Measurements from ENCODE around the gene CHRDL1.

CHRDL1 gene

GRCh38 chrX:110741213-110741796, 54.3 kb downstream of the CHRDL1 start:
- DNase-seq (ENCODE audit: low read depth), result no peak

DNA sequence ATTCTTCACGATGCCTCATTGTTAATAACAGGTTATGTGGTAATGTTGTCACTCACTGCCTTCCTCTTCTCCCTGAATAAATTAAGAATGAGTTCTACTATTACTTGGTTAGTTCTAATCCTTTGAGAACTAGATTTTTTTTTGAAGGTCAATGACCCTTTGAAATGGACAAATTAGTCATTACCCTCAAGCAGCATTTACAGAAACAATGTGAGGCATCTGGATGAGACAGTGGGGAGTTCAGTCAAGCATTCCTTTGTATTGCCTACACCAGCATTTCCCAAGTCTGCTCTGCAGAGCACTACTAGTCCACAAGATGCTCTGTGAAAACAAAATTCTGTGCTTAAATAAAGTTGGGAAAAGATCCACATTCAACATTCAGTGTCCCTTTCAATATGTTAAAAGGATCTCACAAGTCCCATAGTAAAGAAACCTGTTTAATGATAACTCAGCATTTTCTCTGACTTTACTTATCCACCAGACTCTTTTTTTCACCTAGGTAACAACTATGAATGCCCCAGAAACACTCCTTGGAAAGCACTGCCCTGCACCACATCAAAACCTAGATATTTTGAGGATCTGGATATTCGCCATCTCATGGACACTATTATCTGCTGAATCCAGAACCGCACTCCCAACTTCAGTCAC, 60.6 kb downstream of the CHRDL1 start:
- no peak for DNase-seq (ENCODE audit: low read depth)

GRCh38 chrX:110734271-110734670, 61.3 kb downstream of the CHRDL1 start:
- no peak for DNase-seq (ENCODE audit: low read depth)

GRCh38 chrX:110733166-110733565, 62.5 kb downstream of the CHRDL1 start:
- no peak for DNase-seq (ENCODE audit: low read depth)

- no peak for DNase-seq (ENCODE audit: low read depth)
Measured at GRCh38 chrX:110732266-110732665, 63.4 kb downstream of the CHRDL1 start.

DNA sequence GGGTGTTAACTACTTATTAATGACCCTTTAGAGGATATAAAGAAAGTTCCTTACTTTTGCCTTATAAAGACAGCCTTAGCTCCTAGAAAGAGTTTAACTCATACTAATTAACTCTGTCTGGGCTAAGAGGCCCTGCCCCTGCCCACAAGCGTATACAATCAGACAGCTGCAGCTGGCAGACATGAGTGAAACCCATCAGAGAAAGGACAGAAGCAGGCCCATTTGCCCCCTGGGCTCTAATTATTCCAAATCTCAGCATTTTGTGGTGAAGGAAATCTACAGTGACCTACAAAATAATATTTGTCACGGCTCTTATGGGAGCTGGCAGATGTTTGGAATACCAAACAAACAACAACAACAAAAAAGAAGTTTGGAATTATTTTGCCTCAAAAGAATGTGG, 71.8 kb downstream of the CHRDL1 start:
- DNase-seq (ENCODE audit: low read depth), result no peak

- DNase-seq (ENCODE audit: low read depth), result no peak
Measured at GRCh38 chrX:110722135-110722534, 73.5 kb downstream of the CHRDL1 start.

DNA sequence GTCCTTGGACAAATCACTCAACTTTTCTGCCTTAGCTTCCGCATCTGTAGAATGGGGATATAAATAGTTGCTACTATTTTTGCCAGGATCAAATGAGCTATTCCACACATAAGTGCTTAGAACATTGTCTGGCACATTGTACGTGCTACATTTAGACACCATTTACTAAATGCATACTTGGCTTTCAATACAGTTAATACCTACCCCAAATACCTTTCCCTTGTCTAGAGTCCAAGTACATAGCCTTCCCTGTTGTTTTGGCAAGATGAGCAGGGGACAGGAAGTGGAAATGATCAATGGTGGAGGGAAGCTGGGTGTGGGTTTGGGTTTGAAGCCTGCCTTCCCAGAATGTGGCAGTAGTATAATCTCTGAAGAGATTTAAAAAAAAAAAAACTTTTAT, 82.0 kb downstream of the CHRDL1 start:
- no peak for DNase-seq (ENCODE audit: low read depth)

DNA sequence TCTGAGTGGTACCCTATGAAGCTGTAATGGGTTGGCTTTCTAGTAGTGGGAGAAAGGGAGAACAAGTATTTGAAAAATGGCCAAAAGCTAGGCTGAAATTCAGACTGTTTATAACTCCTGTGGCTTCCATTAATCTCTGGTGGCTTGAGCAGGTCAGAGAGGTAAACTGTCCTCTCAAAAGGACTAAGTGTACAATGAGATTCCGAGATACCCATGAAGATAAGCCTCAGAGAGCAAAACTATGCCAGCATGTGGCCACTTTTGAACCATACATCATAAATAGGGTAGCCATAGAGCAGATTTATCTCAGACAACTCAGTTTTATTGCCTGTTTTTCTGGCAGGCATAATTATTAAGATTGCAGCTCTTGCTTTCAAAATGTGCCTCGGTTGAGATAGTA, 89.2 kb downstream of the CHRDL1 start:
- no peak for DNase-seq (ENCODE audit: low read depth)

DNA sequence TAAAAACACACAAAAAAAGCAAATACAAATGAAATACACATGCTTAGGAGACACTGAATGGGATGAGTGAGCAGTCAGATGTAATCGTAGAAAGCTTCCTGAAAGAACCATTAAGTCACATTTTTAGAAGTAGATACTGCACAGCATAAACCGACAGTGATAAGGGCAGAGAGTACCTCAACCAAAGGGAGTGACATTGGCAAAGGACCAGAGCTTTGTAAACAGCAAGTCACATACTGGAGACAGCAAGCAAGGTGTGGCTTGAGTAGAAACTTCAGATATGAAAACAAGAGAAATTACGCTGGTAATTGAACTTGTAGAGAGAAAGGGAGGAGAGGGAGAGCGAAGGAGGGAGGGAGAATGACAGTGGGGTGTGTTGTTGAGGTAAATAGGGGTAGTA, 92.0 kb downstream of the CHRDL1 start:
- DNase-seq (ENCODE audit: low read depth), result no peak

GRCh38 chrX:110699109-110699508, 96.5 kb downstream of the CHRDL1 start:
- no peak for DNase-seq (ENCODE audit: low read depth)

- no peak for DNase-seq (ENCODE audit: low read depth)
Measured at GRCh38 chrX:110698696-110699095, 96.9 kb downstream of the CHRDL1 start.

DNA sequence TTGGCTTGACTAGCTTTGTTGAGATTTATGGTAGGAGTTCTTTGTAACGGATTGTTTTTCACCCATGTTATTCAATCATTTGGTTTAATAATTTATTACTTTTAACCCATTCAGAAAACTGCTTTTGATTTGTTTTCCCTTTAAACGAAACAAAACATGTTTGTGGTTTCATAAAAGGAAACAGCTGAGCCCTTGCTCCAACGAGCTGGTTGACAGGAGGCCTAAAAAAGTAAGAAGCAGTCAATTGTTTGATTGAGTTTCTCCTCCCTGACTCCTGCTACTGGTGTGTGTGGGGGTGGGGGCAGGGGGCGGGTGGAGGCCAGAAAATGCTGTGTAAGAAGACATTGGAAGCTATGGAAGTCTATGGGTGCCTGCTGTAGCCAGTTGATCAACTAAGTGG, 102.8 kb downstream of the CHRDL1 start:
- no peak for DNase-seq (ENCODE audit: low read depth)

DNA sequence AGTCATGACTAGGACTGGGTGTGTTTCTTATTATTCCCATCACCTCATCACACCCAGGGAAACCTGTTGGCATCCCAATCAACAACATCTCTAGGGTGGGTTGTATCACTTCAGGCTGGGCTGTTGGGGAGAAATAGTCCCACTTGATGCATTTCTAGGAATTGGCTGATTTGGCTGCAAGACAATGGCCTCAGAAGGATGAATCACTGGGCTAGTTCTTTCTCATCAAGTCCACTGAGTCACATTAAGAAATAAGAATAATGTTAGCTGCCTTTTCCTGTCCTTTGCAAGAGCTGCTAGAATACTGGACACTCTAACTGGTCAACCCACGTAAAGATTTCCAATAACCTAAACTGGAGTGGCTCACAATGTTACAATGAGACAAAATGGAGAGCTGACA, 104.2 kb downstream of the CHRDL1 start:
- no peak for DNase-seq (ENCODE audit: low read depth)

GRCh38 chrX:110684653-110685052, 111.0 kb downstream of the CHRDL1 start:
- DNase-seq (ENCODE audit: low read depth), result no peak

- no peak for DNase-seq (ENCODE audit: low read depth)
Measured at GRCh38 chrX:110683925-110684324, 111.7 kb downstream of the CHRDL1 start.

DNA sequence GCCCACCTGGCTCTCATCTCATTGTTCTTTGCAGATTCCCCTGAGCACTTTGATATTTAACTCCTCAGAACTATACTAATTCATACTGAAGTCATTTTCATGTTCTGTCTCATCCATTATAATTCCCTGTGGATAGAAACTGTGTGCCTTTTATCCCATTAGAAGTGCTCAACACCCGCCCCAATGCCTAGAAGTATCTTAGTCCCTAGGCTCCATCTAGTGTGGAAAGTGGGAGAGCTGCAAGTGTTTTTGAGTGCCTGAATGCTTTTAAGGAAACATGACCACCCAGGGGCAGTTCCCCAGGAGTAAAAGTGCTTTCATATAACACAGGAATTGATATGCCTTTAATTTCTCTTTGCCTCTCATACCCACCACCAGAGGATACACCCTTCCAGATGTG, 117.0 kb downstream of the CHRDL1 start:
- no peak for DNase-seq (ENCODE audit: low read depth)

- DNase-seq (ENCODE audit: low read depth), result no peak
Measured at GRCh38 chrX:110675886-110676285, 119.7 kb downstream of the CHRDL1 start.

DNA sequence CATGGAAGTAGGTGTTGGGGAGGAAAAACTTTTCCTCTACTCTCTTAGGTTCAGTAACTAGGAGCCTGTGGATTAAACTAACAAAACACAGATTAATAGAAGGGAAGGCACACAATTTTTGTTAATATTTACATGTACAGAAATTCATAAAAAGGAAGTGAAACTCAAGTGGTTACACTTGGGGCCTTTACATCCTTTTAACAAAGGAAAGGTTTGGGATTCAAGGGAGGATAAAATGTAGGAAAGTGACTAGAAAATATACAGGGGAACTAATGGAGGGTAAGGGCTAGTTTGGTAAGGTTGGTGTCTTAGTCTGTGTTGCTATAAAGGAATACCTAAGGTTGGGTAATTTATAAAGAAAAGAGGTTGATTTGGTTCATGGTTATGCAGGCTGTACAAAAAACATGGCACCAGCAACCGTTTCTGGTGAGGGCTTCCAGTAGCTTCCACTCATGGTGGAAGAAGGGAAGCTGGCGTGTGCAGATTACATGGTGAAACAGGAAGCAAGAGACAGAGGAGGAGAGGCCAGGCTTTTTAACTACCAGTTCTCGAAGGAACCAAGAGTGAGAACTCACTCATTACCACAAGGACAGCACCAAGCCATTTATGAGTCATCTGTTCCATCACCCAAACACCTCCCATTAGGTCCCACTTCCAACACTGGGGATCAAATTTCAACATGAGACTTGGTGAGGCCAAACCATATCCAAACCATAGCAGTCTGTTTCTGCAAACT, 124.4 kb downstream of the CHRDL1 start:
- DNase-seq (ENCODE audit: low read depth), result no peak

- no peak for DNase-seq (ENCODE audit: low read depth)
Measured at GRCh38 chrX:110669572-110669971, 126.0 kb downstream of the CHRDL1 start.

- DNase-seq (ENCODE audit: low read depth), result no peak
Measured at GRCh38 chrX:110667706-110668105, 127.9 kb downstream of the CHRDL1 start.

- DNase-seq (ENCODE audit: low read depth), result no peak
Measured at GRCh38 chrX:110665223-110666002, 130.2 kb downstream of the CHRDL1 start.

GRCh38 chrX:110657073-110657472, 138.5 kb downstream of the CHRDL1 start:
- no peak for DNase-seq (ENCODE audit: low read depth)

Measured in stimulated activated CD8-positive, alpha-beta memory T cell treated with anti-CD3 and anti-CD28 coated beads, Interleukin-12 subunit alpha, Interleukin-12 subunit beta, amount 100 ng/mL, for 1 hour (primary cell).